ENCODE results near the gene CAMKK2.
A peak's percentile ranks its signal among the peaks of the same experiment; 100 is the strongest.
"Not testable (repeated sequence)": the region's sequence is repeated elsewhere in the genome, so short reads cannot be mapped to it uniquely, and the experiment has no call there.

The CAMKK2 gene

GRCh38 chr12:121238604-121239350 lies 57.7 kb downstream of the CAMKK2 start:
- Histone ChIP-seq H3K9ac (ENCODE audit: low read depth in 1 of 2, low read length in 2 of 2) (no peak overlapping the region), H3K9me3 (ENCODE audit: control insufficient read depth in 2 of 2, low read length in 2 of 2) (no peaks in the 10 kb centered on the region), H3K36me3 (ENCODE audit: control insufficient read depth in 2 of 2, insufficient read depth in 2 of 2, low read length in 2 of 2) (peaks cover 27 to 34% of the 10 kb centered on the region in 2 donors), H3K27me3 (ENCODE audit: control insufficient read depth in 2 of 2, insufficient read depth in 2 of 2, low read length in 2 of 2) (no peaks in the 10 kb centered on the region), H3K4me1 (ENCODE audit: control insufficient read depth in 2 of 2, insufficient read depth in 2 of 2, low read length in 2 of 2) (peaks cover 4 to 13% of the 10 kb centered on the region in 2 donors), H3K4me3 (ENCODE audit: low read length in 2 of 2) (no peak overlapping the region), H3K27ac (ENCODE audit: low read depth in 2 of 2, low read length in 2 of 2) (peak overlapping the region in 1 of 2 donors; percentile 6)

DNA sequence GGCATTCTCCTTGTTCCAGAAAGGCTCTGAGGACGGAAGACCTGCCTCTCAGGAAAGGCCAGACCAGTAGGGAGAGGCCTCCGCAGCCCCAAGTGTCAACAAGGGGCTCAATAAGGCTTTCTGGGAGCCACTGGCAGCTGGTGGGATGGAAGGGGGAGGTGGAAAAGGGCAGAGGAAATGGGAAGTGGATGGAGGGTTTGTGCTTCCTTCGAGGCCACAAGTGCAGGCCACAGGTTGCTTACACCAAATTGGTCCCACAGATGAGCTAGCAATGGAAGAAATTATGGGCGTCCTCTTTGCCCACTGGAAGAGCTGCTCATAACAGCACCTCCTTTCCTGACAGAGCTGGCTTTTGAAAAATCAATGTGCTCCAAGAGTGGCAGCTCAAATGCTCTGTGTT lies 58.4 kb downstream of the CAMKK2 start:
- peaks cover 29 to 36% of the 10 kb centered on the region in 2 donors for H3K36me3 ChIP-seq (ENCODE audit: control insufficient read depth in 2 of 2, insufficient read depth in 2 of 2, low read length in 2 of 2)
- H3K4me1 ChIP-seq (ENCODE audit: control insufficient read depth in 2 of 2, insufficient read depth in 2 of 2, low read length in 2 of 2) = peaks cover 4 to 13% of the 10 kb centered on the region in 2 donors
- no peaks in the 10 kb centered on the region for H3K9me3 ChIP-seq (ENCODE audit: control insufficient read depth in 2 of 2, low read length in 2 of 2)
- H3K9ac ChIP-seq (ENCODE audit: low read depth in 1 of 2, low read length in 2 of 2) = no peak overlapping the region
- H3K27me3 ChIP-seq (ENCODE audit: control insufficient read depth in 2 of 2, insufficient read depth in 2 of 2, low read length in 2 of 2) = no peaks in the 10 kb centered on the region
- no peak overlapping the region for H3K4me3 ChIP-seq (ENCODE audit: low read length in 2 of 2)
- no peak overlapping the region for H3K27ac ChIP-seq (ENCODE audit: low read depth in 2 of 2, low read length in 2 of 2)

DNA sequence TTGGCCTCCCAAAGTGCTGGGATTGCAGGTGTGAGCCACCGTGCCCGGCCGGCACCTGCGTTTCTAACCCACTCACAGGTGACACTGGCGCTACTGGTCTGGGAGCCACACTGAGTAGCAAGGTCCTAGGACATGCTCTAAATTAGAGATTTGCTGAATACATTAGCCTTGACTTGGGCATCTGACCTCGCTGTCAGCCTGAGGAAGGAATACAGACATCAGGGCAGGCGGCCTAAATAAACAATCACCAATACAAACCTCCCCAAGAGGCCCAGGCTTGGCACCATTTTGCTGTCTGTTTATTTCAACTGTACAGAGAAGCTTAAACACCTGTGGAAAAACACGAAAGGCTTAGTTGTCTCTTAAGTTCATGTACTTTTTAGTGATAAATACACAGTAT lies 59.1 kb downstream of the CAMKK2 start:
- H3K4me3 ChIP-seq (ENCODE audit: low read length in 2 of 2) = no peak overlapping the region
- peaks cover 35 to 43% of the 10 kb centered on the region in 2 donors for H3K36me3 ChIP-seq (ENCODE audit: control insufficient read depth in 2 of 2, insufficient read depth in 2 of 2, low read length in 2 of 2)
- H3K27ac ChIP-seq (ENCODE audit: low read depth in 2 of 2, low read length in 2 of 2) = no peak overlapping the region

GRCh38 chr12:121236776-121237175 lies 59.7 kb downstream of the CAMKK2 start:
- no peak overlapping the region for H3K27ac ChIP-seq (ENCODE audit: low read depth in 2 of 2, low read length in 2 of 2)

More for the DNA sequence above, 59.1 kb downstream of the CAMKK2 start:
- Histone ChIP-seq H3K9ac (ENCODE audit: low read depth in 1 of 2, low read length in 2 of 2) (no peak overlapping the region), H3K4me1 (ENCODE audit: control insufficient read depth in 2 of 2, insufficient read depth in 2 of 2, low read length in 2 of 2) (peaks cover 4 to 13% of the 10 kb centered on the region in 2 donors), H3K9me3 (ENCODE audit: control insufficient read depth in 2 of 2, low read length in 2 of 2) (no peaks in the 10 kb centered on the region), H3K27me3 (ENCODE audit: control insufficient read depth in 2 of 2, insufficient read depth in 2 of 2, low read length in 2 of 2) (no peaks in the 10 kb centered on the region)

GRCh38 chr12:121233628-121234020 lies 62.9 kb downstream of the CAMKK2 start:
- Histone ChIP-seq H3K36me3 (ENCODE audit: control insufficient read depth in 2 of 2, insufficient read depth in 2 of 2, low read length in 2 of 2) (peaks cover 47 to 57% of the 10 kb centered on the region in 2 donors), H3K9me3 (ENCODE audit: control insufficient read depth in 2 of 2, low read length in 2 of 2) (no peaks in the 10 kb centered on the region), H3K4me3 (ENCODE audit: low read length in 2 of 2) (no peak overlapping the region), H3K9ac (ENCODE audit: low read depth in 1 of 2, low read length in 2 of 2) (no peak overlapping the region), H3K27me3 (ENCODE audit: control insufficient read depth in 2 of 2, insufficient read depth in 2 of 2, low read length in 2 of 2) (no peaks in the 10 kb centered on the region), H3K27ac (ENCODE audit: low read depth in 2 of 2, low read length in 2 of 2) (no peak overlapping the region), H3K4me1 (ENCODE audit: control insufficient read depth in 2 of 2, insufficient read depth in 2 of 2, low read length in 2 of 2) (peaks cover 3 to 5% of the 10 kb centered on the region in 2 donors)

More at GRCh38 chr12:121236776-121237175, 59.7 kb downstream of the CAMKK2 start:
- Histone ChIP-seq H3K4me1 (ENCODE audit: control insufficient read depth in 2 of 2, insufficient read depth in 2 of 2, low read length in 2 of 2) (peaks cover 4 to 13% of the 10 kb centered on the region in 2 donors), H3K4me3 (ENCODE audit: low read length in 2 of 2) (no peak overlapping the region), H3K36me3 (ENCODE audit: control insufficient read depth in 2 of 2, insufficient read depth in 2 of 2, low read length in 2 of 2) (peaks cover 41 to 48% of the 10 kb centered on the region in 2 donors), H3K9ac (ENCODE audit: low read depth in 1 of 2, low read length in 2 of 2) (no peak overlapping the region), H3K9me3 (ENCODE audit: control insufficient read depth in 2 of 2, low read length in 2 of 2) (no peaks in the 10 kb centered on the region), H3K27me3 (ENCODE audit: control insufficient read depth in 2 of 2, insufficient read depth in 2 of 2, low read length in 2 of 2) (no peaks in the 10 kb centered on the region)

GRCh38 chr12:121232977-121233627 lies 63.4 kb downstream of the CAMKK2 start:
- H3K27me3 ChIP-seq (ENCODE audit: control insufficient read depth in 2 of 2, insufficient read depth in 2 of 2, low read length in 2 of 2) = no peaks in the 10 kb centered on the region
- no peak overlapping the region for H3K9ac ChIP-seq (ENCODE audit: low read depth in 1 of 2, low read length in 2 of 2)
- no peaks in the 10 kb centered on the region for H3K9me3 ChIP-seq (ENCODE audit: control insufficient read depth in 2 of 2, low read length in 2 of 2)
- peaks cover 3% of the 10 kb centered on the region in 2 donors for H3K4me1 ChIP-seq (ENCODE audit: control insufficient read depth in 2 of 2, insufficient read depth in 2 of 2, low read length in 2 of 2)
- no peak overlapping the region for H3K27ac ChIP-seq (ENCODE audit: low read depth in 2 of 2, low read length in 2 of 2)
- H3K36me3 ChIP-seq (ENCODE audit: control insufficient read depth in 2 of 2, insufficient read depth in 2 of 2, low read length in 2 of 2) = peaks cover 48 to 60% of the 10 kb centered on the region in 2 donors
- H3K4me3 ChIP-seq (ENCODE audit: low read length in 2 of 2) = no peak overlapping the region

- peaks cover 7 to 9% of the 10 kb centered on the region in 2 donors for H3K4me1 ChIP-seq (ENCODE audit: control insufficient read depth in 2 of 2, insufficient read depth in 2 of 2, low read length in 2 of 2)
- no peaks in the 10 kb centered on the region for H3K9me3 ChIP-seq (ENCODE audit: control insufficient read depth in 2 of 2, low read length in 2 of 2)
- H3K27me3 ChIP-seq (ENCODE audit: control insufficient read depth in 2 of 2, insufficient read depth in 2 of 2, low read length in 2 of 2) = no peaks in the 10 kb centered on the region
- no peak overlapping the region for H3K27ac ChIP-seq (ENCODE audit: low read depth in 2 of 2, low read length in 2 of 2)
- no peak overlapping the region for H3K9ac ChIP-seq (ENCODE audit: low read depth in 1 of 2, low read length in 2 of 2)
- H3K4me3 ChIP-seq (ENCODE audit: low read length in 2 of 2) = no peak overlapping the region
- peaks cover 45 to 61% of the 10 kb centered on the region in 2 donors for H3K36me3 ChIP-seq (ENCODE audit: control insufficient read depth in 2 of 2, insufficient read depth in 2 of 2, low read length in 2 of 2)
Measured at GRCh38 chr12:121232163-121232562, 64.3 kb downstream of the CAMKK2 start.

- no peaks in the 10 kb centered on the region for H3K9me3 ChIP-seq (ENCODE audit: control insufficient read depth in 2 of 2, low read length in 2 of 2)
- H3K27ac ChIP-seq (ENCODE audit: low read depth in 2 of 2, low read length in 2 of 2) = no peak overlapping the region
- peaks cover 45 to 49% of the 10 kb centered on the region in 2 donors for H3K36me3 ChIP-seq (ENCODE audit: control insufficient read depth in 2 of 2, insufficient read depth in 2 of 2, low read length in 2 of 2)
- no peaks in the 10 kb centered on the region for H3K27me3 ChIP-seq (ENCODE audit: control insufficient read depth in 2 of 2, insufficient read depth in 2 of 2, low read length in 2 of 2)
- H3K4me1 ChIP-seq (ENCODE audit: control insufficient read depth in 2 of 2, insufficient read depth in 2 of 2, low read length in 2 of 2) = peaks cover 14 to 15% of the 10 kb centered on the region in 2 donors
- no peak overlapping the region for H3K9ac ChIP-seq (ENCODE audit: low read depth in 1 of 2, low read length in 2 of 2)
- no peak overlapping the region for H3K4me3 ChIP-seq (ENCODE audit: low read length in 2 of 2)
Measured at GRCh38 chr12:121230538-121230907, 66.0 kb downstream of the CAMKK2 start.

GRCh38 chr12:121229826-121230537 lies 66.5 kb downstream of the CAMKK2 start:
- H3K27me3 ChIP-seq (ENCODE audit: control insufficient read depth in 2 of 2, insufficient read depth in 2 of 2, low read length in 2 of 2); H3K9me3 ChIP-seq (ENCODE audit: control insufficient read depth in 2 of 2, low read length in 2 of 2); H3K4me3 ChIP-seq (ENCODE audit: low read length in 2 of 2); H3K27ac ChIP-seq (ENCODE audit: low read depth in 2 of 2, low read length in 2 of 2); H3K9ac ChIP-seq (ENCODE audit: low read depth in 1 of 2, low read length in 2 of 2): not testable (repeated sequence)
- Histone ChIP-seq H3K4me1 (ENCODE audit: control insufficient read depth in 2 of 2, insufficient read depth in 2 of 2, low read length in 2 of 2) (peaks cover 14 to 15% of the 10 kb centered on the region in 2 donors), H3K36me3 (ENCODE audit: control insufficient read depth in 2 of 2, insufficient read depth in 2 of 2, low read length in 2 of 2) (peaks cover 45 to 46% of the 10 kb centered on the region in 2 donors)
